HCT116 (cell line): ENCODE measurements around the gene ACADS. TPM values are rescaled to one million over a fixed set of nuclear protein-coding genes. Genes with fewer than 3 reads are reported as not detected.

Source experiments
- ATAC-seq: fragments of 200-7000 bp; cut with Tn5 transposase; 2 replicates; pipeline ENCODE4 v1.9.1; 2020; ENCODE audit warnings: mild to moderate bottlenecking, moderate library complexity
- BruUV-seq: library from RNA; stranded (reverse); fragments of 400-500 nt; replicated peaks from 2 replicates; lab custom pipeline; 2021; lab: Mats Ljungman, UMichigan
- CTCF ChIA-PET: fragments of 300-600 bp; sonication (Branson Sonifier 250); formaldehyde crosslinking; loops from one replicate; lab custom pipeline; 2021; ENCODE audit warnings: antibody characterized with exemption; lab: Charles Lee
- POLR2A ChIA-PET: fragments of 300-600, 350-600 bp; sonication (Branson Sonifier 250); formaldehyde crosslinking; loops from one replicate; lab custom pipeline; 2021; ENCODE audit warnings: antibody characterized with exemption; lab: Charles Lee
- RAD21 ChIA-PET, 2 experiments: fragments of 300-600 bp; sonication (Branson Sonifier 250); formaldehyde crosslinking; loops; one replicate each; lab custom pipeline; 2023; ENCODE audit warnings: low total read pairs in 2 of 2; ENCODE audit not compliant: uncharacterized antibody in 2 of 2, unreplicated experiment in 2 of 2, low non-redundant PET in 1 of 2; lab: Charles Lee
- DNase-seq: peaks from one replicate; pipeline ENCODE4 v3.0.0-alpha.2; 2010; ENCODE audit warnings: low read depth, low spot score
- H2AFZ ChIP-seq: fragments of 200-600 bp; shearing (Covaris generic), sonication (generic); 2 replicates; pipeline ENCODE4 v1.6.1; 2017; ENCODE audit warnings: low read depth, mixed run types, mixed read lengths, antibody characterized with exemption, low read length; ENCODE audit not compliant: poor library complexity, severe bottlenecking
- H3K27ac ChIP-seq: 2 replicates; pipeline ENCODE4 v1.5.1; 2012; ENCODE audit warnings: low read depth, low read length
- H3K27me3 ChIP-seq: fragments of 200-600 bp; sonication (generic); 2 replicates; pipeline ENCODE4 v1.6.1; 2016; ENCODE audit warnings: mixed run types, low read length, mixed read lengths; ENCODE audit not compliant: insufficient read depth
- H3K36me3 ChIP-seq, 2 experiments: fragments of 200-500 bp in 1 of 2; fragments of 200-600 bp in 1 of 2; sonication (Bioruptor generic) in 1 of 2; sonication (generic) in 1 of 2; 2 replicates each; pipeline versions ENCODE4 v1.5.1 to v1.6.1; 2014 to 2016; ENCODE audit warnings: low read length in 2 of 2, inconsistent platforms in 1 of 2, mixed read lengths in 1 of 2, mixed run types in 1 of 2; ENCODE audit not compliant: insufficient read depth in 2 of 2, control insufficient read depth in 1 of 2
- H3K4me1 ChIP-seq, 2 experiments: fragments of 200-600 bp in 1 of 2; sonication (generic) in 1 of 2; 2 replicates each; pipeline versions ENCODE4 v1.5.1 to v1.6.1; 2012 to 2017; ENCODE audit warnings: low read length in 2 of 2, inconsistent platforms in 1 of 2, mild to moderate bottlenecking in 1 of 2, mixed read lengths in 1 of 2, mixed run types in 1 of 2, moderate library complexity in 1 of 2; ENCODE audit not compliant: insufficient read depth in 2 of 2, control insufficient read depth in 1 of 2
- H3K4me2 ChIP-seq: fragments of 200-600 bp; sonication (generic); 2 replicates; pipeline ENCODE4 v1.6.1; 2017; ENCODE audit warnings: mixed run types, low read length, mixed read lengths
- H3K4me3 ChIP-seq, 2 experiments: fragments of 200-600 bp in 1 of 2; sonication (generic) in 1 of 2; replicated peaks in 1 of 2; 2 replicates each; pipeline ENCODE4 v1.5.1; 2011 to 2016; ENCODE audit warnings: low read length in 2 of 2, control low read depth in 1 of 2, low read depth in 1 of 2, mild to moderate bottlenecking in 1 of 2, mixed read lengths in 1 of 2, mixed run types in 1 of 2
- H3K79me2 ChIP-seq: fragments of 200-600 bp; sonication (generic); 2 replicates; pipeline ENCODE4 v1.6.1; 2017; ENCODE audit warnings: mild to moderate bottlenecking, mixed run types, low read length, moderate library complexity, mixed read lengths; ENCODE audit not compliant: insufficient read depth
- H3K9ac ChIP-seq: fragments of 200-600 bp; sonication (generic); 2 replicates; pipeline ENCODE4 v1.6.1; 2016; ENCODE audit warnings: low read length, mixed read lengths
- H3K9me2 ChIP-seq: fragments of 200-600 bp; sonication (generic), shearing (Covaris generic); 2 replicates; pipeline ENCODE4 v1.6.1; 2017; ENCODE audit warnings: mixed run types, mild to moderate bottlenecking, moderate library complexity; ENCODE audit not compliant: insufficient read depth
- H3K9me3 ChIP-seq, 2 experiments: fragments of 200-500 bp in 1 of 2; fragments of 200-600 bp in 1 of 2; sonication (Bioruptor generic) in 1 of 2; sonication (generic) in 1 of 2; 2 replicates each; pipeline ENCODE4 v1.6.1; 2014 to 2017; ENCODE audit warnings: low read length in 2 of 2, mixed read lengths in 2 of 2, inconsistent platforms in 1 of 2, low read depth in 1 of 2, mild to moderate bottlenecking in 1 of 2, mixed run types in 1 of 2, moderate library complexity in 1 of 2; ENCODE audit not compliant: control insufficient read depth in 1 of 2, insufficient read depth in 1 of 2
- H4K20me1 ChIP-seq: fragments of 200-600 bp; sonication (generic), shearing (Covaris generic); 2 replicates; pipeline ENCODE4 v1.6.1; 2017; ENCODE audit warnings: mixed run types, mild to moderate bottlenecking, moderate library complexity; ENCODE audit not compliant: insufficient read depth
- CBX3 ChIP-seq: IDR thresholded peaks from 2 replicates; pipeline ENCODE4 v1.6.1; 2012; ENCODE audit warnings: low read depth
- EGR1 ChIP-seq: IDR thresholded peaks from 2 replicates; pipeline ENCODE4 v1.6.1; 2012; ENCODE audit warnings: low read depth
- ELF1 ChIP-seq: IDR thresholded peaks from 2 replicates; pipeline ENCODE4 v1.6.1; 2012; ENCODE audit warnings: low read depth, borderline replicate concordance
- EZH2 ChIP-seq: fragments of 200-600 bp; sonication (generic); IDR thresholded peaks from 2 replicates; pipeline ENCODE4 v1.6.1; 2017; ENCODE audit warnings: antibody characterized with exemption, mixed run types
- EZH2phosphoT487 ChIP-seq: fragments of 200-600 bp; IDR thresholded peaks from 2 replicates; pipeline ENCODE4 v1.6.1; 2018; ENCODE audit warnings: antibody characterized with exemption, borderline replicate concordance
- JUND ChIP-seq: IDR thresholded peaks from 2 replicates; pipeline ENCODE4 v1.6.1; 2012
- POLR2A ChIP-seq: IDR thresholded peaks from 2 replicates; pipeline ENCODE4 v1.7.0; 2011; ENCODE audit warnings: borderline replicate concordance; ENCODE audit not compliant: insufficient read depth, insufficient read length; ENCODE audit errors: extremely low read depth
- RAD21 ChIP-seq: IDR thresholded peaks from 2 replicates; pipeline ENCODE4 v1.6.1; 2012; ENCODE audit warnings: low read depth, mild to moderate bottlenecking
- ZNF274 ChIP-seq: fragments of 200-500 bp; sonication (Bioruptor generic); IDR thresholded peaks from 2 replicates; pipeline ENCODE4 v1.6.1; 2014; ENCODE audit warnings: mild to moderate bottlenecking, low read depth, low read length, inconsistent platforms
- intact Hi-C: fragments of 100-400 bp; cut with micrococcal nuclease; formaldehyde crosslinking; loops from 2 replicates; pipeline ENCODE4 v1.10.0; 2022
- total RNA-seq: library from RNA; stranded (reverse); gene quantifications from one replicate; pipeline ENCODE4 v1.2.1, GENCODE V29; 2021; ENCODE audit not compliant: unreplicated experiment
- TF ChIP-seq, protein P1 (sequence below): IDR thresholded peaks from 2 replicates; pipeline ENCODE4 v1.6.1; 2012; ENCODE audit warnings: low read depth
- TF ChIP-seq, protein P2 (sequence below), 3 experiments: fragments of 200-600 bp in 1 of 3; sonication (generic) in 1 of 3; IDR thresholded peaks in 2 of 3; conservative IDR thresholded peaks in 1 of 3; 2 replicates each; pipeline ENCODE4 v1.5.1; 2012 to 2017; ENCODE audit warnings: low read depth in 2 of 3, low read length in 2 of 3, antibody characterized with exemption in 1 of 3, borderline replicate concordance in 1 of 3, control low read depth in 1 of 3, mild to moderate bottlenecking in 1 of 3, mixed read lengths in 1 of 3, mixed run types in 1 of 3, moderate library complexity in 1 of 3; ENCODE audit not compliant: insufficient read depth in 1 of 3

Gene ACADS
- total RNA-seq, 1 experiment from 2014 or later, result 21.4 TPM

DNA sequence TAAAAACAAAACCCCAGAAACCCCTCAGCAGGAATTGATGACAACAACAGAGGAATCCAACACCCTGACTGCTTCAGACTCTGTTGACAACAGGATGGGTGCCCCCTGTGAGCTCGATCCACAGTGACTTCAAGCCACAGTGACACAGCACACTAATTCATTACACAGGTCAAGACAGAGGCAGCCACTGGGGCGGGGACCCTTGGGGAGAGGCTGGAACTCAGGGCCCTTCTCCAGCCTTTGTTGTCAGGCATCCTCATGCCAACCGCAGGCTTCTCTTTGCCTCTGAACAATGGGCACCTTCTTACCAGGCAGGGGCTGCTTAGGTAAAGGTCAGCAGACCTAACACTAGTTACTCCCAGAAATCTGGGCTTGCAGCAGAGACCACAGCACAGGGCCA is 37.6 kb downstream of the ACADS start:
- peaks cover 7 to 13% of the 10 kb centered on the region in 2 experiments; a peak in 2 of 4 replicates for H3K36me3 ChIP-seq
- RAD21 ChIA-PET, result no interaction called here
- no peak overlapping the region for H3K4me3 ChIP-seq
- H3K9me3 ChIP-seq, result no peaks in the 10 kb centered on the region
- POLR2A ChIA-PET, result no interaction called here
- H3K9me2 ChIP-seq, result no peaks in the 10 kb centered on the region
- H3K27ac ChIP-seq, result no peak overlapping the region
- no peaks in the 10 kb centered on the region for H3K79me2 ChIP-seq
- no TSS peak for BruUV-seq
- H3K4me1 ChIP-seq, result no peaks in the 10 kb centered on the region
- H3K4me2 ChIP-seq, result no peak overlapping the region
- CTCF ChIA-PET, result no interaction called here
- no peaks in the 10 kb centered on the region for H3K27me3 ChIP-seq
- intact Hi-C loops, result no loop called here
- no peaks in the 10 kb centered on the region for H4K20me1 ChIP-seq
- ATAC-seq (no peak), DNase-seq (no peak)
- TF ChIP-seq EZH2 (no peak), ELF1 (no peak), JUND (no peak), EGR1 (no peak), RAD21 (no peak), ZNF274 (no peak), POLR2A (no peak), CBX3 (no peak), EZH2phosphoT487 (no peak)
- TF ChIP-seq, protein P1, sequence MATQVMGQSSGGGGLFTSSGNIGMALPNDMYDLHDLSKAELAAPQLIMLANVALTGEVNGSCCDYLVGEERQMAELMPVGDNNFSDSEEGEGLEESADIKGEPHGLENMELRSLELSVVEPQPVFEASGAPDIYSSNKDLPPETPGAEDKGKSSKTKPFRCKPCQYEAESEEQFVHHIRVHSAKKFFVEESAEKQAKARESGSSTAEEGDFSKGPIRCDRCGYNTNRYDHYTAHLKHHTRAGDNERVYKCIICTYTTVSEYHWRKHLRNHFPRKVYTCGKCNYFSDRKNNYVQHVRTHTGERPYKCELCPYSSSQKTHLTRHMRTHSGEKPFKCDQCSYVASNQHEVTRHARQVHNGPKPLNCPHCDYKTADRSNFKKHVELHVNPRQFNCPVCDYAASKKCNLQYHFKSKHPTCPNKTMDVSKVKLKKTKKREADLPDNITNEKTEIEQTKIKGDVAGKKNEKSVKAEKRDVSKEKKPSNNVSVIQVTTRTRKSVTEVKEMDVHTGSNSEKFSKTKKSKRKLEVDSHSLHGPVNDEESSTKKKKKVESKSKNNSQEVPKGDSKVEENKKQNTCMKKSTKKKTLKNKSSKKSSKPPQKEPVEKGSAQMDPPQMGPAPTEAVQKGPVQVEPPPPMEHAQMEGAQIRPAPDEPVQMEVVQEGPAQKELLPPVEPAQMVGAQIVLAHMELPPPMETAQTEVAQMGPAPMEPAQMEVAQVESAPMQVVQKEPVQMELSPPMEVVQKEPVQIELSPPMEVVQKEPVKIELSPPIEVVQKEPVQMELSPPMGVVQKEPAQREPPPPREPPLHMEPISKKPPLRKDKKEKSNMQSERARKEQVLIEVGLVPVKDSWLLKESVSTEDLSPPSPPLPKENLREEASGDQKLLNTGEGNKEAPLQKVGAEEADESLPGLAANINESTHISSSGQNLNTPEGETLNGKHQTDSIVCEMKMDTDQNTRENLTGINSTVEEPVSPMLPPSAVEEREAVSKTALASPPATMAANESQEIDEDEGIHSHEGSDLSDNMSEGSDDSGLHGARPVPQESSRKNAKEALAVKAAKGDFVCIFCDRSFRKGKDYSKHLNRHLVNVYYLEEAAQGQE, result no peak
- TF ChIP-seq, protein P2, sequence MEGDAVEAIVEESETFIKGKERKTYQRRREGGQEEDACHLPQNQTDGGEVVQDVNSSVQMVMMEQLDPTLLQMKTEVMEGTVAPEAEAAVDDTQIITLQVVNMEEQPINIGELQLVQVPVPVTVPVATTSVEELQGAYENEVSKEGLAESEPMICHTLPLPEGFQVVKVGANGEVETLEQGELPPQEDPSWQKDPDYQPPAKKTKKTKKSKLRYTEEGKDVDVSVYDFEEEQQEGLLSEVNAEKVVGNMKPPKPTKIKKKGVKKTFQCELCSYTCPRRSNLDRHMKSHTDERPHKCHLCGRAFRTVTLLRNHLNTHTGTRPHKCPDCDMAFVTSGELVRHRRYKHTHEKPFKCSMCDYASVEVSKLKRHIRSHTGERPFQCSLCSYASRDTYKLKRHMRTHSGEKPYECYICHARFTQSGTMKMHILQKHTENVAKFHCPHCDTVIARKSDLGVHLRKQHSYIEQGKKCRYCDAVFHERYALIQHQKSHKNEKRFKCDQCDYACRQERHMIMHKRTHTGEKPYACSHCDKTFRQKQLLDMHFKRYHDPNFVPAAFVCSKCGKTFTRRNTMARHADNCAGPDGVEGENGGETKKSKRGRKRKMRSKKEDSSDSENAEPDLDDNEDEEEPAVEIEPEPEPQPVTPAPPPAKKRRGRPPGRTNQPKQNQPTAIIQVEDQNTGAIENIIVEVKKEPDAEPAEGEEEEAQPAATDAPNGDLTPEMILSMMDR (IDR thresholded peaks at IDR 0.05 in 2 of 3, conservative IDR thresholded peaks at IDR 0.05 in 1 of 3; ENCODE audit: borderline replicate concordance in 1 of 3, insufficient read depth in 1 of 3, low read depth in 2 of 3, low read length in 2 of 3), result no peak
- no peak overlapping the region for H3K9ac ChIP-seq
- no peak overlapping the region for H2AFZ ChIP-seq
